Fibroblast of villous mesenchyme (primary cell): ENCODE results near the gene TDRD7. TPM values are rescaled to one million over a fixed set of nuclear protein-coding genes. Genes with fewer than 3 reads are reported as not detected.

Source experiments
- DNase-seq: peaks from one replicate; pipeline ENCODE4 v3.0.0-alpha.2; 2010; ENCODE audit warnings: low read depth
- H3K4me3 ChIP-seq: 2 replicates; pipeline ENCODE4 v1.5.1; 2011; ENCODE audit warnings: low read depth, mild to moderate bottlenecking, low read length
- CTCF ChIP-seq: IDR thresholded peaks from 2 replicates; pipeline ENCODE4 v1.5.1; 2012; ENCODE audit warnings: low read depth, mild to moderate bottlenecking, low read length; ENCODE audit not compliant: insufficient read depth
- total RNA-seq: library from RNA; depleted of rRNA; stranded (reverse); fragments of >200 nt; gene quantifications from 2 replicates; pipeline ENCODE4 v1.2.3, GENCODE V29; 2012

Gene TDRD7
- total RNA-seq, 1 donor = 11.7 TPM

- no peak for DNase-seq
- no peak for TF ChIP-seq CTCF
- no peak overlapping the region for H3K4me3 ChIP-seq
Observed at GRCh38 chr9:97503862-97504210, 91.9 kb downstream of the TDRD7 start.

GRCh38 chr9:97504381-97505216 lies 92.7 kb downstream of the TDRD7 start:
- no peak for TF ChIP-seq CTCF
- DNase-seq = peak; percentile 50
- no peak overlapping the region for H3K4me3 ChIP-seq

GRCh38 chr9:97505845-97506244 lies 93.9 kb downstream of the TDRD7 start:
- TF ChIP-seq CTCF = no peak
- H3K4me3 ChIP-seq = no peak overlapping the region
- no peak for DNase-seq

- no peak overlapping the region for H3K4me3 ChIP-seq
- no peak for DNase-seq
- no peak for TF ChIP-seq CTCF
Observed at GRCh38 chr9:97506306-97506705, 94.4 kb downstream of the TDRD7 start.

- no peak for TF ChIP-seq CTCF
- DNase-seq = no peak
- H3K4me3 ChIP-seq = no peak overlapping the region
Observed at GRCh38 chr9:97506787-97507186, 94.9 kb downstream of the TDRD7 start.

- no peak for TF ChIP-seq CTCF
- H3K4me3 ChIP-seq = no peak overlapping the region
- no peak for DNase-seq
Observed at GRCh38 chr9:97507428-97507984, 95.6 kb downstream of the TDRD7 start.
